Skeletal muscle tissue (tissue), 4 donors: ENCODE measurements around the gene DENR. TPM values are rescaled to one million over a fixed set of nuclear protein-coding genes. Genes with fewer than 3 reads are reported as not detected.
"Not testable (repeated sequence)": the region's sequence is repeated elsewhere in the genome, so short reads cannot be mapped to it uniquely, and the experiment has no call there.

ENCODE experiments used
- H3K27ac ChIP-seq: one replicate; pipeline ENCODE4 v1.7.0; 2013; ENCODE audit warnings: mild to moderate bottlenecking, low read depth, low read length, inconsistent platforms
- H3K27me3 ChIP-seq, 3 donors: one replicate each; pipeline ENCODE4 v1.7.0; 2013; ENCODE audit warnings: low read length in 3 of 3; ENCODE audit not compliant: control insufficient read depth in 3 of 3, insufficient read depth in 3 of 3
- H3K36me3 ChIP-seq, 3 donors: one replicate each; pipeline ENCODE4 v1.7.0; 2013; ENCODE audit warnings: low read length in 3 of 3; ENCODE audit not compliant: control insufficient read depth in 3 of 3, insufficient read depth in 3 of 3
- H3K4me1 ChIP-seq, 3 donors: one replicate each; pipeline ENCODE4 v1.7.0; 2013; ENCODE audit warnings: low read length in 3 of 3, mild to moderate bottlenecking in 3 of 3; ENCODE audit not compliant: control insufficient read depth in 3 of 3, insufficient read depth in 3 of 3
- H3K4me3 ChIP-seq, 3 donors: one replicate each; pipeline ENCODE4 v1.7.0; 2013; ENCODE audit warnings: low read length in 3 of 3
- H3K9ac ChIP-seq, 3 donors: one replicate each; pipeline ENCODE4 v1.7.0; 2013; ENCODE audit warnings: low read length in 3 of 3, mild to moderate bottlenecking in 3 of 3, moderate library complexity in 2 of 3, low read depth in 1 of 3
- H3K9me3 ChIP-seq, 3 donors: one replicate each; pipeline ENCODE4 v1.7.0; 2013; ENCODE audit warnings: low read length in 3 of 3; ENCODE audit not compliant: control insufficient read depth in 3 of 3
- total RNA-seq: library from RNA; depleted of rRNA; stranded (reverse); fragments of >200 nt; gene quantifications from one replicate; pipeline ENCODE4 v1.2.3, GENCODE V29; 2014
- donor health status: Osteomylitis.

DENR gene, protein sequence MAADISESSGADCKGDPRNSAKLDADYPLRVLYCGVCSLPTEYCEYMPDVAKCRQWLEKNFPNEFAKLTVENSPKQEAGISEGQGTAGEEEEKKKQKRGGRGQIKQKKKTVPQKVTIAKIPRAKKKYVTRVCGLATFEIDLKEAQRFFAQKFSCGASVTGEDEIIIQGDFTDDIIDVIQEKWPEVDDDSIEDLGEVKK
- total RNA-seq: 25.1 TPM

DNA sequence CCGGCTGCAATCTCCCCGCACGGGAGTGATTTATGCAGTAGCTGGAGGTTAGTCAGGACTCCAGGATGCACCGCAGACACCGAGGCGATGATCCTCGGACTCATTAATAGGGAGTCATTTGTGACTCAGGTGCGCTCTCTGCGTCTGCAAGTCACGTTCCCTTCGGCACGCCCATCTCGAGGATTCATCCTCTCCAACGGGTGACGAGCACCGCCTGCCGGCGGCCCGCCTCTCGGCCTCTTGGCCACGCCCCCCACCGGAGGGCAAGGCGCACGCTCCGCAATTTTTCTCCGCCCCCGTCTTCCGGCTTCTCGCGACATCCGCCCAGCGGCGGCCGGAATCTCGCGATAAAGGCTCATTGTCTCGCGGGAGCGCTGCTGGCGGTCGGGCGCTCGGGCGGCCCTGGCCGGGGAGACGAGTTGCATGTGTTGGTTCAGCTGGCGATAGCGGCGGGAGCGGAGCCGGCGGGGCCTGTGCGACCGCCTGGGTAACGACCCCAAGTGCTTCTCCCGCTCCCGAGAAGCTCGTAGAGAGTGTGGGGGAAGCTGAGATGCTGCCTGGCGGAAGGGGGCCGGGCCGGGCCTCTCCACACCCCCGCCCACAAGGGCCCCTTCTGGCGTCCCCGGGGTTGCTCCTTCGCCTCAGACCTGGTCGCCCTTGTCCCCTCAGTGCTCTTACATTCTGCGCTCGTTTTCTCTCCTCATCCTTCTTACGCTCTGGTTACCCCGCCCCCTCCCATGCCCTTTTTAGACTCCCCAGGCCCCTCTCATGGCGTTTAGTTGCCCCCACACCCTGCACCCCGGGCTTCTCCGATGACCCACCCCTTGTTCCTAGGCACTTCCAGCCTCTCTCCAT is at the start of gene DENR:
Gene DENR (plus strand): TSS at position 361 of the 855 bp plus-strand sequence. CDS start 878 bp downstream, outside the sequence.
- Histone ChIP-seq H3K36me3 (peaks cover 24 to 28% (median 24%) of the 10 kb centered on the region in 3 donors), H3K9ac (peak within 1 kb of the TSS; percentile 83 to 93 (median 90)), H3K27me3 (no peaks in the 10 kb centered on the region), H3K4me1 (peaks cover 8 to 15% (median 9%) of the 10 kb centered on the region in 3 donors), H3K27ac (peak within 1 kb of the TSS; percentile 73), H3K9me3 (no peaks in the 10 kb centered on the region), H3K4me3 (peak within 1 kb of the TSS; percentile 93)

DNA sequence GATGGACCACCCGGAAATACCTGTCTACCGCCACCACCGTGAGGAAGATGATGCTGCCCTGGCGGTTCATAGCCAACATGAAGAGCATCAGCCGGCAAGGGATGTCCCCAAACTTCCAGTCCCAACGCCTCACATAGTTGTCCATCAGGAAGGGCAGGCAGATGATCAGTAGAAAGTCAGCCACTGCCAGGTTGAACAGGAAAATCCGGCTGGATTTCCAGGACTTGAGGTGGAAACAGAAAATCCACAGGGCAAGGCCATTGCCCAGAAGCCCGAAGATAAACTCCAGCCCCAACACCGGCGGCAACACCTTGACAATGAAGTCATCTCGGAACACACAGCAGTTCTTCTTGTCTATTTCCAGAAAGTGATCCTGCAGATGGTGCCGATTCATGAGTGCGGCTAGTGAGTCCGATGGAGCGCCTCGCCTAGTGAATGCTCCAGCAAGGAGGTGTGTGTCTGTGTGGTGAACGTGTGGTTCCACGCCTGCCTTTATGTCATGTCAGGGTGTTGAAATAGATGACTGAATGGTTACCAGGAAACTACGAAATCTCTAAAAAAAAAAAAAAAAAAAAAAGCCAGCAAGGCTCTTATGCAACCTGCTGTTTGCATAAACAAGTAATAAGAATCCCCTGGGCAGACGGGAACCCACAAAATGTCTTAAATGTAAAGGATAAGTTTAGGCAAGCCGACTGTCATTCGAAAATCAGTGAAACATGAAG is 49.6 kb upstream of the DENR start, which contains the start of gene HCAR2:
Gene HCAR2 (minus strand): TSS at position 468 of the 722 bp plus-strand sequence. CDS start 74 bp downstream, at position 394.
- H3K9ac ChIP-seq, H3K36me3 ChIP-seq, H3K9me3 ChIP-seq, H3K4me1 ChIP-seq, H3K4me3 ChIP-seq, H3K27ac ChIP-seq, H3K27me3 ChIP-seq: not testable (repeated sequence)

DNA sequence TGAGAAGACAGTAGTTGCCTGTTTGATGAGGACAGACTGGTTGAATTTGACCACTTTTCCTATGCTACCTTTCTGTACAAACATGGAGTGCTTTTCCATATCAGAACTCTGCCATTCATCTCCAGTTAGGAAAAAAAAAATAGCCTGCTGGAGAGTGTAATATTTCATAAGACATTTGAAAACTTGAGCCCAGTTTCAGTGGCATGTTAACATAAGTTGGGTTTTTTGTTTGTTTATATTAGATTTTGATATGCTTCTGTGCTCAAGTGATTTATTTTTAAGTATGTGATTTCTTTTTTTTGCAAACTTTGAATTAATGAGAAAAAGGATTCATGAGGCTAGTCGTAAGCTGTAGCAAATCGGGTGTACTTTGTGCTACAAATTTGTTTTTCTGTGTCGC is 48.8 kb upstream of the DENR start:
- H3K36me3 ChIP-seq, H3K27ac ChIP-seq, H3K9me3 ChIP-seq: not testable (repeated sequence)

DNA sequence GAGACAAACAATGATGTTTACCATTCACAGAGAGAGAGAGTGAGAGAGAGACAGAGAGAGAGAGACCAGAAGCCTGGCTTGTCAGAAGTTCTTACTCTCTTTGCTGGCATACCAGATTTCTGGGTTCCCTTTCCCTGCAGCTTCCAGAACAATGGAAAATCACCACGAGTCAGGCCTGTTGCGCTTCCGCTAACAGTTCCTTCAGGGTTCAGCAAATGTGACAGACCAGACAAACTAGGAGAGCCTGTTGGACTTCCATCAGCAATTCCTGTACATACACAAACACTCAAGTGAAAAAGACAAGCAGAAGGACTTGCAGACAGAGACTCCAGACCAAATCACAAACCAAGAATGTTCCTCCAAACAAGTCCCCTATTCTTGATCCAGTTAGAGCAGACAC is 43.3 kb upstream of the DENR start:
- H3K9ac ChIP-seq, H3K27me3 ChIP-seq, H3K27ac ChIP-seq, H3K9me3 ChIP-seq, H3K4me3 ChIP-seq, H3K36me3 ChIP-seq, H3K4me1 ChIP-seq: not testable (repeated sequence)

More for the DNA sequence above, 48.8 kb upstream of the DENR start:
- not testable (repeated sequence) for H3K27me3 ChIP-seq, H3K4me3 ChIP-seq, H3K9ac ChIP-seq, H3K4me1 ChIP-seq

DNA sequence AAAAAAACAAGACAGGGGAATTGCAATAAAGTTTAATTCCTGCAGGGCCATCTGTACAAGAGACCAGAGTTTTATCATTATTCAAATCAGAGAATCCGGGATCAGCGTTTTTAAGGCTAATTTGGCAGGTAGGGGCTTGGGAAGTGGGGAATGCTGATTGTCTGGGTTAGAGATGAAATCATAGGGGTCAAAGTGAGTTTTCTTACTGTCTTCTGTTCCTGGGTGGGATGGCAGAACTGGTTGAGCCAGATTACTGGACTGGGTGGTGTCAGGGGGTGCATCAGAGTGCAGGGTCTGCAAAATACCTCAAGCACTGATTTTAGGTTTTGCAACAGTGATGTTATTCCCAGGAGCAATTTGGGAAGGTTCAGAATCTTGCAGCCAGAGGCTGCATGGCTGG is 42.3 kb upstream of the DENR start:
- not testable (repeated sequence) for H3K9ac ChIP-seq, H3K36me3 ChIP-seq, H3K27ac ChIP-seq, H3K4me3 ChIP-seq, H3K4me1 ChIP-seq, H3K27me3 ChIP-seq, H3K9me3 ChIP-seq

DNA sequence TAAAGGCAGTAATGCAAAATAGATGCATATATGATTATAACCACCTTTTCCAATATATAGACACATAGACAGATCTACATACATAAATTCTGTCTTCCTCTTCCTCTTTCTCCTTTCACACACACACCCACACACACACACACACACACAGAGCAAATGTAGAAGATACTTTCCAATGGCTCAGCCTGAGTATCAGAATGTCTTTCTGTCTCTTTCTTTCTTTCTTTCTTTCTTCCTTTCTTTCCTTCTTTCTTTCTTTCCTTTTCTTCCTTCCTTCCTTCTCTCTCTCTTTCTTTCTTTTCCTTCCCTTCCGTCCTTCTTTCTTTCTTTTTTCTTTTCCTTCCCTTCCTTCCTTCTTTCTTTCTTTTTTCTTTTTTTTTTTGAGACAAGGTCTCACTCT is 41.4 kb upstream of the DENR start:
- not testable (repeated sequence) for H3K27me3 ChIP-seq, H3K4me3 ChIP-seq, H3K4me1 ChIP-seq, H3K36me3 ChIP-seq, H3K27ac ChIP-seq, H3K9ac ChIP-seq, H3K9me3 ChIP-seq

DNA sequence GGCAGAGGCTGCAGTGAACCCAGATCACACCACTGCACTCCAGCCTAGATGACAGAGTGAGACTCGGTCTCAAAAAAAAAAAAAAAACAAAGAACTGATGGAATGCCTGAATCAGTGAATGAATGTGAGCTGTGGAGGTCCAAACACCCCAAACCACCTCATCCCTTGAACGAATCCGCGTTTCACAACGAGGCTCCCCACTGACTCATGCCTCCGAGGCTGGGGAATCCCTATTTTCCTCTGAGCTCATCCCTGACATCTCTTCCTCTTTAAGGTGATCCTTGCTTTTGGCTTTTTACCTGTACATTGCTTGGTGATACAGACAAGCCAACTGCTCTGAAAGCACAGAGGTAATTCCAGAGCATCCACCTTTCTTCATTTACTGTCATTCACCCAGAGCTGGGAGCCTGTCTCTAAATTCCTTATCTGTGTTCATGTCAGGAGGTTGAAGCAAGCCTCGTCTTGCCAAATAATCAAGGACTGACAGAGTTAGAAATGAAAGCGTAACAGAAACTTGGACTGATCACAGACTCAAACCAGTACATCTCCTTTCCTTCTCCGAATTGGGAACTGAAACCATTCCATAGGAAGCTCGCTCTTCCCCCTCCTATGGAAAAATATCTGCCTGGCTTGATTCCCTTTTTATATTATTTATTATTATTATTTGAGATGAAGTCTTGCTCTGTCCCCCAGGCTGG is 39.0 kb upstream of the DENR start:
- H3K27me3 ChIP-seq, H3K27ac ChIP-seq, H3K9ac ChIP-seq, H3K4me3 ChIP-seq, H3K9me3 ChIP-seq, H3K4me1 ChIP-seq, H3K36me3 ChIP-seq: not testable (repeated sequence)

DNA sequence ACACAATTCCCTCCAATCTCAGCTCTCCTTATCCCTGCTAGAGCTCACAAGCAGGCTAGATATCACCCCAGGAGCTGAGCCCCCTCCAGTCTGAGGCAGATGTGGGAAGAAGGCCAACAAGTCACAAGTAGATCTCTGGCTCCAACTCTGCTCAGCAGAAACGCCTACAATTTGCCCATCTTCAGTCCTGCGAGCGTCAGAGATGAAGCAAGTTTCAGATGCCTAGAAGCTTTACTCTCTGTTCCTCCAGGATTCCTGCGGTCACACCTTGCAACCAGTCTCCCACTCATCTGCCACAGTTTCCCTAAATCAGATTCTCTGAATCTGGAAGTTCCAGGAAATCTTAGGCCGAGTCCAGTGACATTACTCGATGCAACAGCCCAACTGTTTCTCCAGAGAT is 37.4 kb upstream of the DENR start:
- not testable (repeated sequence) for H3K27ac ChIP-seq, H3K36me3 ChIP-seq, H3K9ac ChIP-seq, H3K9me3 ChIP-seq, H3K4me3 ChIP-seq, H3K27me3 ChIP-seq, H3K4me1 ChIP-seq

DNA sequence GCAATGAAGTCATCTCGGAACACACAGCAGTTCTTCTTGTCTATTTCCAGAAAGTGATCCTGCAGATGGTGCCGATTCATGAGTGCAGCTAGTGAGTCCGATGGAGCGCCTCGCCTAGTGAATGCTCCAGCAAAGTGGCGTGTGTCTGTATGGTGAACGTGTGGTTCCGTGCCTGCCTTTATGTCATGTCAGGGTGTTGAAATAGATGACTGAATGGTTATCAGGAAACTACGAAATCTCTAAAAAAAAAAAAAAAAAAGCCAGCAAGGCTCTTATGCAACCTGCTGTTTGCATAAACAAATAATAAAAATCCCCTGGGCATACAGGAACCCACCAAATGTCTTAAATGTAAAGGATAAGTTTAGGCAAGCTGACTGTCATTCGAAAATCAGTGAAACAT is 36.0 kb upstream of the DENR start, which contains the start of gene HCAR3:
Gene HCAR3 (minus strand): TSS at position 154 of the 400 bp plus-strand sequence. CDS start 74 bp downstream, at position 80.
- H3K4me1 ChIP-seq, H3K9ac ChIP-seq, H3K27me3 ChIP-seq, H3K9me3 ChIP-seq, H3K4me3 ChIP-seq, H3K27ac ChIP-seq, H3K36me3 ChIP-seq: not testable (repeated sequence)
